HT-29 (cell line): ENCODE measurements around the gene CAMKMT. TPM values are rescaled to one million over a fixed set of nuclear protein-coding genes. Genes with fewer than 3 reads are reported as not detected.
"Not testable (repeated sequence)": the region's sequence is repeated elsewhere in the genome, so short reads cannot be mapped to it uniquely, and the experiment has no call there.

Experiments
- DNase-seq: peaks from one replicate; pipeline ENCODE4 v3.0.0-alpha.2; 2015; ENCODE audit warnings: low spot score
- total RNA-seq: library from RNA; depleted of rRNA; stranded (reverse); fragments of >200 nt; shearing (Covaris generic); gene quantifications from 2 replicates; pipeline ENCODE4 v1.2.3, GENCODE V29; 2014

Gene CAMKMT
- total RNA-seq, 1 experiment from 2014 or later = 8.3 TPM

- DNase-seq = no peak
These were observed 188.1 kb downstream of the CAMKMT start for GRCh38 chr2:44549856-44550255.

GRCh38 chr2:44550561-44550960 lies 188.8 kb downstream of the CAMKMT start:
- no peak for DNase-seq

GRCh38 chr2:44551497-44551896 lies 189.8 kb downstream of the CAMKMT start:
- no peak for DNase-seq

- no peak for DNase-seq
These were observed 191.7 kb downstream of the CAMKMT start for GRCh38 chr2:44553456-44553855.

GRCh38 chr2:44555700-44556099 lies 194.0 kb downstream of the CAMKMT start:
- no peak for DNase-seq

GRCh38 chr2:44559108-44559507 lies 197.4 kb downstream of the CAMKMT start:
- DNase-seq = no peak

- DNase-seq = peak; percentile 27
These were observed 198.6 kb downstream of the CAMKMT start for GRCh38 chr2:44560352-44560751.

- no peak for DNase-seq
These were observed 199.2 kb downstream of the CAMKMT start for GRCh38 chr2:44560941-44561340.

GRCh38 chr2:44562737-44563136 lies 201.0 kb downstream of the CAMKMT start:
- DNase-seq = no peak

- DNase-seq = no peak
These were observed 203.0 kb downstream of the CAMKMT start for GRCh38 chr2:44564752-44565151.

GRCh38 chr2:44566059-44566458 lies 204.3 kb downstream of the CAMKMT start:
- DNase-seq = no peak

- DNase-seq = no peak
These were observed 207.7 kb downstream of the CAMKMT start for GRCh38 chr2:44569491-44569890.

- no peak for DNase-seq
These were observed 208.5 kb downstream of the CAMKMT start for GRCh38 chr2:44570271-44570670.

GRCh38 chr2:44570777-44571176 lies 209.0 kb downstream of the CAMKMT start:
- DNase-seq = no peak

- no peak for DNase-seq
These were observed 210.6 kb downstream of the CAMKMT start for GRCh38 chr2:44572196-44572900.

- DNase-seq = no peak
These were observed 212.2 kb downstream of the CAMKMT start for GRCh38 chr2:44573996-44574395.

GRCh38 chr2:44578471-44579093 lies 216.8 kb downstream of the CAMKMT start:
- DNase-seq = no peak

GRCh38 chr2:44579115-44579836 lies 217.5 kb downstream of the CAMKMT start:
- DNase-seq = no peak

GRCh38 chr2:44579837-44580230 lies 218.1 kb downstream of the CAMKMT start:
- DNase-seq = no peak

- no peak for DNase-seq
These were observed 219.2 kb downstream of the CAMKMT start for GRCh38 chr2:44580875-44581515.

- DNase-seq = no peak
These were observed 220.7 kb downstream of the CAMKMT start for GRCh38 chr2:44582363-44583008.

GRCh38 chr2:44595615-44596014 lies 233.9 kb downstream of the CAMKMT start:
- DNase-seq = not testable (repeated sequence)
